Activated CD8-positive, alpha-beta memory T cell treated with anti-CD3 and anti-CD28 coated beads, Interleukin-2, amount 10 ng/mL, durations not matched to agents 7 days and 5 days (primary cell): ENCODE measurements around the gene COPG1. TPM values are rescaled to one million over a fixed set of nuclear protein-coding genes. Genes with fewer than 3 reads are reported as not detected.

Experiments used
- ATAC-seq: fragments of 150-1000 bp; cut with Tn5 transposase; one replicate; pipeline ENCODE4 v1.10.0; 2021; ENCODE audit warnings: moderate library complexity
- CTCF ChIA-PET: fragments of 350-600 bp; sonication (Branson Sonifier 250); formaldehyde crosslinking; loops from one replicate; lab custom pipeline; 2021; ENCODE audit warnings: antibody characterized with exemption; lab: Charles Lee
- DNase-seq: peaks from one replicate; pipeline ENCODE4 v3.0.0-alpha.2; 2020
- H3K27ac Mint-ChIP-seq: one replicate; pipeline ENCODE4 v1.8.0; 2021; ENCODE audit warnings: mild to moderate bottlenecking, mixed read lengths
- H3K27me3 Mint-ChIP-seq: one replicate; pipeline ENCODE4 v1.8.0; 2021; ENCODE audit warnings: mixed read lengths
- H3K36me3 Mint-ChIP-seq: one replicate; pipeline ENCODE4 v1.8.0; 2021; ENCODE audit warnings: mild to moderate bottlenecking, mixed read lengths
- H3K4me1 Mint-ChIP-seq: one replicate; pipeline ENCODE4 v1.8.0; 2021; ENCODE audit warnings: mixed read lengths
- H3K4me3 Mint-ChIP-seq: one replicate; pipeline ENCODE4 v1.8.0; 2021; ENCODE audit warnings: mild to moderate bottlenecking, moderate library complexity, mixed read lengths
- H3K9me3 Mint-ChIP-seq: one replicate; pipeline ENCODE4 v1.8.0; 2022; ENCODE audit warnings: low read depth, mixed read lengths
- total RNA-seq, 2 experiments: library from RNA; stranded (reverse); gene quantifications; one replicate each; pipeline ENCODE4 v1.2.3, GENCODE V29; 2021

The COPG1 gene
- total RNA-seq, 2 experiments from 2014 or later: 130 to 141 TPM

DNA sequence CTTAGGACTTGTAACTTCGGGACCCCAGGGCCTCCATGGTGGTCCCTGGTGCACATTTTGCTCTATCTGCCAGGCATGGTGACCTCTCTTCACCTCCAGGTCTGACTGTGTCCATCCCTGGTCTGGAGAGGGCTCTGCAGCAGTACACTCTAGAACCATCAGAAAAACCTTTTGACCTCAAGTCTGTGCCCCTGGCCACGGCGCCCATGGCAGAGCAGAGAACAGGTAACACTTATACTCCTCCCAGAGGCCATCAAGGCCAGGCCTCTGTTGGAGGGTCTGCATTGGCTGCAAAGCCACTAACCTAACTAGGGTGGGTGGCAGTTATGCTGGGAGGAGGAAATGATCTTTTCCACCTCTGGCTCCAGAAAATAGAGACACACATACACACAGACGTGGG is 19.0 kb downstream of the COPG1 start:
- CTCF ChIA-PET: no interaction called here
- ATAC-seq: no peak
- no peak overlapping the region for H3K4me3 Mint-ChIP-seq
- H3K9me3 Mint-ChIP-seq: no peaks in the 10 kb centered on the region
- H3K27me3 Mint-ChIP-seq: no peaks in the 10 kb centered on the region
- no peak for DNase-seq
- peaks cover 55% of the 10 kb centered on the region for H3K36me3 Mint-ChIP-seq
- H3K4me1 Mint-ChIP-seq: no peaks in the 10 kb centered on the region
- H3K27ac Mint-ChIP-seq: no peak overlapping the region

DNA sequence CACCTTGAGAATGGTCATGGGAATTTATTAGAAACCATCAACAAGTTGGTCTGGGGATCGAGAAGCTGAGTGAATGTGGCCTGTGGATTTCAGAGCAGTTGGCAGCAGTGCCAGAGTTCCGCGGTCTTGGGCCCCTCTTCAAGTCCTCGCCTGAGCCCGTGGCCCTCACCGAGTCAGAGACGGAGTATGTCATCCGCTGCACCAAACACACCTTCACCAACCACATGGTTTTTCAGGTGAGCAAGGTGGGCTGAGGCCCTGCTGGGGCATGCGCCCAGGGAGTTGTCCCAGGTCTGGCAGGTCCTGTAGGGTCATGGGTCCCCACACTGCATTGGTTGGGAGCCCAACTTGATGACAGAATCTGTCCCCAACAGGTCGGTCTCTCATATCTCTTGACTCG is 22.3 kb downstream of the COPG1 start:
- no peak overlapping the region for H3K4me3 Mint-ChIP-seq
- ATAC-seq: no peak
- H3K27ac Mint-ChIP-seq: no peak overlapping the region
- peaks cover 8% of the 10 kb centered on the region for H3K4me1 Mint-ChIP-seq
- CTCF ChIA-PET: no interaction called here
- no peak for DNase-seq
- H3K27me3 Mint-ChIP-seq: no peaks in the 10 kb centered on the region
- no peaks in the 10 kb centered on the region for H3K9me3 Mint-ChIP-seq
- H3K36me3 Mint-ChIP-seq: peaks cover 48% of the 10 kb centered on the region

DNA sequence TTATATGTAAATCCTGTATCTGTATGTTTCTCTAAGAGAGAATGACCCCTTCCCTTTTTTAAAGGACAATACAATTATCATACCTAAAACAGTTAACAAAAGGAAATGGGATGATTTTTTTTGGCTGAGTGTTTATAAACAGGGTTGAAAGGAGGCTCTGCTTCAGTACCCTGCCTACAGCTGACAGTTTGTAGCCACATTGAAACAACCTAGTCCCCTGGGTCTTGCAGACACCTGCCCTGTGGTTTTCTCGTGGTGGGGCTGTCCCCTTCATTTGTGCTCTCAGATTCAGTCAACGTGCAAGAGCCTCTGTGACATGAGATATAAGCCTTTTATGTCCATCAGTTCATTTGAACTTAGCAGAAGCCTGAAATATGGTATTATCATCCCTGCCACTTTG is 27.0 kb downstream of the COPG1 start:
- CTCF ChIA-PET: interaction anchor here (1.6 kb wide), 1 partner anchor 40 kb away, joined by 4 read pairs; a partner anchor contains a TSS
- no peak for ATAC-seq

DNA sequence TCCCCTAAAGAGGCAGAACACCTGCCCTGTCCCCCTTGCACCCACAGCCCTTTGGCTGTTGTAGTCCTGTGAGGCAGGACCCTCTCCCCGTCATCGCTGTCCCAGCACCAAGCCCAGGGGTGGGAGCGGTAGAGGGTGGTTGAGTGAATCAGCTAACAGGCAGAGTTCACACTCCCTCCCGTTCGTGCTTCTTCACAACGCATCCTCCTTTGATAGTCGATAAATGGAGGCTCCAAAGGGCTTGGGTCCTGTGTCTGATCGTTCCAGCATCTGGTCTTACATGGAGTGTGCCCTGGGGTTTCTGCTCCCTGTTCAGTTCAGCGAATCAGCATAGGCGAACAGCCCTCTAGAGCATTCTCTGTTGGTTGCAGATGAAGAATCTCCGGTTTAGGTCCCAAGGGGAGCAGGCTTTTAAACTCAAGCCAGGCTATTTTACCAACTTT is 28.4 kb downstream of the COPG1 start:
- CTCF ChIA-PET: interaction anchor here (1.7 to 2.0 kb wide), 2 partner anchors 26 to 224 kb away, joined by 4 to 5 read pairs; no protein-coding TSS in a partner anchor
- Mint-ChIP-seq H3K27ac (peak overlapping the region; percentile 84), H3K36me3 (peaks cover 35% of the 10 kb centered on the region), H3K27me3 (no peaks in the 10 kb centered on the region), H3K4me1 (peaks cover 48% of the 10 kb centered on the region), H3K9me3 (no peaks in the 10 kb centered on the region), H3K4me3 (peak overlapping the region; percentile 76)
- no peak for DNase-seq
- no peak for ATAC-seq

More for the DNA sequence above, 27.0 kb downstream of the COPG1 start:
- H3K36me3 Mint-ChIP-seq: peaks cover 38% of the 10 kb centered on the region
- peak overlapping the region; percentile 59 for H3K27ac Mint-ChIP-seq
- H3K27me3 Mint-ChIP-seq: no peaks in the 10 kb centered on the region
- peak; percentile 55 for DNase-seq
- no peak overlapping the region for H3K4me3 Mint-ChIP-seq
- no peaks in the 10 kb centered on the region for H3K9me3 Mint-ChIP-seq
- H3K4me1 Mint-ChIP-seq: peaks cover 35% of the 10 kb centered on the region

DNA sequence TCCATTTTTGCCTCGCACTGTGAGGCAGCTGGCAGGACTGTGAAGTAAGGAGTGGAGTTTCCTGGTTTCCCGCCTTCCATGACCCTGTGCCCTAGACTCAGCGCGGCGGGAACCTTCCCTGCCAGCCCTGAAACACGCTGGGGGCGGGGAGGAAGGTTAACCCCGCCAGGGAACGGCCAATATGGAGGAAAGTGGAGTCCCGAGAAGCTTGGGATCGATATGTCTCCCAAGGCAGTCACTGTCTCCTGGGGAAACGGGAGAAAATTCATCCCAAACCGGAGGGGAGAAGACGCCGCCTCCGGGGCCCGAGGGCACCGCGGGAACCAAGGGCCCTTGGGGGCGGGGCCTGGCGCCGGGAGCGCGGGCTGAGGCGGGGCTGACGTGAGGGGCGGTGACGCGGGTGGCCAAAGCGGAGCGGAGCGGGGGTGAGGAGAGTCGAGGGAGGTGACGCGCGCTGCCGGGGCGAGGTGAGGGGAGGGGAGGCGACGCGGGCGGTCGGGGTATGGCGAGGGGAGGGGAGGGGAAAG is 29.1 kb downstream of the COPG1 start, which contains the start of gene HMCES:
Gene HMCES (plus strand): TSS at position 432 of the 527 bp plus-strand sequence. CDS start 863 bp downstream, outside the sequence.
- CTCF ChIA-PET: interaction anchor here (1.2 to 2.4 kb wide), 4 partner anchors 26 to 262 kb away, joined by 3 to 10 read pairs (median 4); a partner anchor contains a TSS
- DNase-seq (peak; percentile 93), ATAC-seq (peak; percentile 93)
- Mint-ChIP-seq H3K4me1 (peaks cover 52% of the 10 kb centered on the region), H3K36me3 (peaks cover 38% of the 10 kb centered on the region), H3K27ac (peak within 1 kb of the TSS; percentile 96), H3K9me3 (no peaks in the 10 kb centered on the region), H3K4me3 (peak within 1 kb of the TSS; percentile 98), H3K27me3 (no peaks in the 10 kb centered on the region)

DNA sequence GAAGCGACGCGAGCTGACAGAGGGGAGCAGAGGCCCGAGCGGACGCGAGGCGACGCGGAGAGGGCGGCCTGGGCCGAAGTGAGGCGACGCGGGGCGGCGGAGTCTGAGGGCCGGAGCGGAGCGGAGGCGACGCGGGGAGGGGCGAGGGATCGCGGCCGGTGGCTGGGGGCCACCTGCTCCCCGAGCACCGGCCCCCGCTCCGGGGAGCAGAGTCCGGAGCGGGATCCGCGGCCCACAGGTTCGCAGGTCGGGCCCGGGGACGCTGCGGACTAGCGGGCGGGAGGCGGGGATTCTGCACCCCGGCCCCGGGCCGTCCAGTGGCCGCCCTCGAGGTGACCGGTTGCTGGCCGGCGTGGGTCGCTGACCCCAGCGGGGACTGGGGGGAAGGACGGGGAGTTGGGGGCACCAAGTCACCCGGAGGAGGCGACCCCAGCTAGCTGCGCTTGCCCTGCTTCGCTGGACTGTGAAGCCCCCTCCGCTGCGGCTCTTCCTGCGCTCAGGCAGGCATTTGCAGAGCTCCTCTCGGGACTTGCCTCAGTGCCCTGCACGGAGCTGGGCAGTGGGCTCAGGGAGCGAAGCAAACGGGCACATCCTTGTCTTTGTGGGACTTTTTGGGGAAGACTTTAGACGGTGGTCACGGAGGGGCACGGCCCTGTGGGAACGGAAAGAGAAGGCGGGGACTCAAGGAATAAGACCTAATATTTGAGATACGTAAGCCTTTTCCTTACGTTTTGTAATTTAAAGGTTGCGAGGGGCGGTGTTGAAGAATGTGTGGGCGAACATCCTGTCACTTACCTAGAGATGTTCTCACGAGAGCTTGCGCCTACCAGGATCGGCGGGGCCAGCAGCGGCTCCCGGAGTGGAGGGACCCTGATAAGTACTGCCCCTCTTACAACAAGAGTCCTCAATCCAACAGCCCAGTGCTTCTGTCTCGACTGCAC is 29.8 kb downstream of the COPG1 start:
- peak overlapping the region; percentile 96 for H3K27ac Mint-ChIP-seq
- no peaks in the 10 kb centered on the region for H3K9me3 Mint-ChIP-seq
- H3K36me3 Mint-ChIP-seq: peaks cover 38% of the 10 kb centered on the region

DNA sequence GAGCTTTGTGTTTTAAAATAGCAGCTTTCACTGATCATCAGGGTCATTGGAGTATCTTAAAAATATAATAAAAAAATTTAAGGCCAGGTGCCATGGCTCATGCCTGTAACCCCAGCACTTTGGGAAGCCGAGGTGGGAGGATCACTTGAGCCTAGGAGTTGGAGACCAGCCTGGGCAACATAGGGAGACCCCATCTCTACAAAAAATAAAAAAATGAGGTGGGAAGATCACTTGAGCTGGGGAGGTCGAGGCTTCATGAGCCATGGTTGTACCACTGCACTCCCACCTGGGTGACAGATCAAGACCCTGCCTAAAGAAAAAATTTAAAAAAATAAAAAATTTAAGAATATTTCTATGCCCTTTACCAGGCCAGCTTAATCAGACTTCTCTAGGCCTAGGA is 30.8 kb downstream of the COPG1 start:
- H3K9me3 Mint-ChIP-seq: no peaks in the 10 kb centered on the region
- peaks cover 52% of the 10 kb centered on the region for H3K4me1 Mint-ChIP-seq
- no peak overlapping the region for H3K4me3 Mint-ChIP-seq
- H3K27me3 Mint-ChIP-seq: no peaks in the 10 kb centered on the region
- DNase-seq (no peak), ATAC-seq (no peak)
- peaks cover 35% of the 10 kb centered on the region for H3K36me3 Mint-ChIP-seq
- CTCF ChIA-PET: interaction anchor here (0.6 to 2.4 kb wide), 7 partner anchors 9 to 309 kb away, joined by 3 to 10 read pairs (median 5); partner anchors contain the start of gene RAB43
- H3K27ac Mint-ChIP-seq: peak overlapping the region; percentile 96

More for the DNA sequence above, 29.8 kb downstream of the COPG1 start:
- peak; percentile 76 for DNase-seq
- peak; percentile 43 for ATAC-seq
- CTCF ChIA-PET: interaction anchor here (0.6 to 2.4 kb wide), 9 partner anchors 10 to 309 kb away, joined by 3 to 10 read pairs (median 5); partner anchors contain the start of gene RAB43
- Mint-ChIP-seq H3K27me3 (no peaks in the 10 kb centered on the region), H3K4me1 (peaks cover 52% of the 10 kb centered on the region), H3K4me3 (peak overlapping the region; percentile 98)

DNA sequence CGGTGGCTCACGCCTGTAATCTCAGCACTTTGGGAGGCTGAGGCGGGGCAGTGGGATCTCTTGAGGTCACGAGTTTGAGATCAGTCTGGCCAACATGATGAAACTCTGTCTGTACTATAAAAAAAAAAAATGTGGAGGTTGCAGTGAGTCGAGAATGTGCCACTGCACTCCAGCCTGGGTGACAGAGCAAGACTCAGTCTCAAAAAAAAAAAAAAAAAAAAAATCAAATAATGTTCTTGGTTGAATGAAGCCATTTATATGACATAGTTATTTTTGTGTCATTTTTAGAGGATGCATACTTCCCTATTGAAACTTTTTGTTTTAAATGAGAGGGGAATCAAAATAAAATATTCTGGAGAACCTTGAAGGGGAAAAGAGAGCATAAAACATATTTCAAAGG is 32.3 kb downstream of the COPG1 start:
- Mint-ChIP-seq H3K36me3 (peaks cover 29% of the 10 kb centered on the region), H3K9me3 (no peaks in the 10 kb centered on the region), H3K4me1 (peaks cover 44% of the 10 kb centered on the region), H3K4me3 (no peak overlapping the region), H3K27ac (peak overlapping the region; percentile 21), H3K27me3 (no peaks in the 10 kb centered on the region)
- CTCF ChIA-PET: interaction anchor here (3.8 kb wide), 1 partner anchor 35 kb away, joined by 21 read pairs; a partner anchor contains a TSS
- no peak for DNase-seq
- ATAC-seq: no peak

DNA sequence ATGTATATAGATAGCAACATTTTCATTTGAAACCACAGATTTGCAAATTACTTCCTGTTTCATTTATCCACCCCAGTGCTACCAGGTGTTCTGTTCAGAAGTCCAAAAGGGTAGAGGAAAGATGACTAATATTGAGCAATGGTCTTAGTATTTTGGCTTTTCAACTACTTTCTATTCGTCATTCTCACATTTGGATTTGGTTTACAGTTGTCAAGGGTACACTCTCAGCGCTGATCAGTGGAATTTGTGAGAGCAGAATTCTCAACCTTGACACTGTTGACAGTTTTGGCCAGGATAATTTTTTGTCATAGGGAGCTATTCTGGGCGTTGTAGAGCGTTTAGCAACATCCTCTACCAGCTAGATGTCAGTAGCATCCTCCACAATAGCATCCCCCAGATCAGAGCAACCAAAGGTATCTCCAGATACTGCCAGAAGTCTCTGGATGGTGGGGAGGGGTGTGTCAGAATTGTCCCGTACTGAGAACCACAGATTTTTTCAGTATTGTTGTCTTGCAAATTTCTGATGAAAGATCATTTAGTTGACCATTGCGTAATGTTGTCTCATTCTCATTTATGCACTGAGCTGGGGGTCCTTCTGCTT is 33.4 kb downstream of the COPG1 start:
- CTCF ChIA-PET: interaction anchor here (1.1 to 3.8 kb wide), 5 partner anchors 29 to 121 kb away, joined by 3 to 21 read pairs (median 5); a partner anchor contains a TSS
- Mint-ChIP-seq H3K9me3 (no peaks in the 10 kb centered on the region), H3K4me1 (peaks cover 38% of the 10 kb centered on the region), H3K27ac (peak overlapping the region; percentile 61), H3K27me3 (no peaks in the 10 kb centered on the region), H3K4me3 (no peak overlapping the region), H3K36me3 (peaks cover 22% of the 10 kb centered on the region)
- DNase-seq (no peak), ATAC-seq (peak; percentile 20)

DNA sequence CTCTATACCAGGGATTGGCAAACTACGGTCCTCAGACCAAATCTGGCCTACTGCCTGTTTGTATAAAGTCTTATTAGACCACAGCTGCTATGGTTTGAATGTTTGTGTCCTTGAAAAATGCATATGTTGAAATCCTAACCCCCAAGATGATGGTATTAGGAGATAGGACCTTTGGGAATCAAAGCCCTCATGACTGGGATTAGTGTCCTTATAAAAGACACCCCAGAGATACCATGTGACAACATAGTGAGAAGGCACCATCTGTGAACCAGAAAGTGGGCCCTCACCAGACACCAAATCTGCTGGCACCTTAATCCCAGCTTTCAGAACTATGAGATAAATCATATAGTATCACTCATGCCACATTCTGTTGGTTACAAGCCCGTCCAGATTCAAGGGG is 36.7 kb downstream of the COPG1 start:
- CTCF ChIA-PET: no interaction called here

DNA sequence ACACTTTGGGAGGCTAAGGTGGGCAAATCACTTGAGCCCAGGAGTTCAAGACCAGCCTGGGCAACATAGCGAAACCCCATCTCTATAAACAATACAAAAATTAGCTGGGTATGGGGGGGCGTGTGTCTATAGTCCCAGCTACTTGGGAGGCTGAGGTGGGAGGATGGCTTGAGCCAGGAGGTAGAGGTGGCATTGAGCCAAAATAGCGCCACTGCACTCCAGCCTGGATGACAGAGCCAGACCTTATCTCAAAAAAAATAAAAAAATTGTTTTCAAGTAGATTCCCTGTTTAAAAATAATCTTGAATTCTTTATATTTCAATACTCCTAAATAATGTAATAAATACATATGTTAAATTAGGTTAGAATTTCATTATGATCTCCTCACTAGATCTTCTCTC is 39.0 kb downstream of the COPG1 start:
- no peak overlapping the region for H3K27ac Mint-ChIP-seq
- no peak overlapping the region for H3K4me3 Mint-ChIP-seq
- H3K9me3 Mint-ChIP-seq: no peaks in the 10 kb centered on the region
- no peaks in the 10 kb centered on the region for H3K27me3 Mint-ChIP-seq
- CTCF ChIA-PET: interaction anchor here (1.3 to 2.1 kb wide), 3 partner anchors 9 to 28 kb away, joined by 3 to 8 read pairs (median 4); a partner anchor contains a TSS
- H3K36me3 Mint-ChIP-seq: peaks cover 19% of the 10 kb centered on the region
- DNase-seq (no peak), ATAC-seq (no peak)
- H3K4me1 Mint-ChIP-seq: no peaks in the 10 kb centered on the region

More for the DNA sequence above, 36.7 kb downstream of the COPG1 start:
- no peak for DNase-seq
- Mint-ChIP-seq H3K9me3 (no peaks in the 10 kb centered on the region), H3K27ac (no peak overlapping the region), H3K4me1 (peaks cover 19% of the 10 kb centered on the region), H3K36me3 (peaks cover 17% of the 10 kb centered on the region), H3K4me3 (no peak overlapping the region), H3K27me3 (no peaks in the 10 kb centered on the region)
- no peak for ATAC-seq

DNA sequence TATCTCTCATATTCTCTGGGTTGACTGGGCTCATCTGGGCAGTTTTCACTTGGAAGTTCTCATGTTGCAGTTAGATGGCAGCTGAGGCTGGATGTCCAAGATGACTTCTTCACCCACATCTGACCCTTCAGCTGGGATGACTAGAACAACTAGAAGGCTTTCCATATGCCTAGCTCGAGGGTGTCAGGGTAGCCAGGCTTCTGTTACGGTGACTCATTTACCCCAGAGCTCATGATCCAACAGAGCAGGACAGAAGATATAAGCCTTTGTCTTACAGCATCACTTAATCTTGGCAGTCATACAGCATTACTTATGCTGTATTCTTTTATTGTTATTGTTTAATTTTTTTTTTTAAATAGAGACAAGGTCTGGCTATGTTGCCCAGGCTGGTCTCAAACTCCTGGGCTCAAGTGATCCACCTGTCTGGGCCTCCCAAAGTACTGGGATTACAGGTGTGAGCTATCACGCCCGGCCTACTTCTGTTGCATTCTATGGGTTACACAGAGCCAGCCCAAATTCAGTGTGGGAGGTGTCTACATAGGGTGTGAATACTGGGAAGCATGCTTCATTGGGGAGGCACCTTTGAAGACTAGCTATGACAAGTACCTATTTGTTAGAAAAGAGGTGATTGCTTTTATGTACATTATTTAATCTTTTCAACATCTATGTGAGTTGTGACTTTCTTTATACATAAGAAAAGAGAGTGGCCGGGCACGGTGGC is 40.0 kb downstream of the COPG1 start:
- ATAC-seq (no peak), DNase-seq (no peak)
- CTCF ChIA-PET: interaction anchor here (1.3 to 2.1 kb wide), 3 partner anchors 8 to 27 kb away, joined by 3 to 8 read pairs (median 4); a partner anchor contains a TSS
- Mint-ChIP-seq H3K9me3 (no peaks in the 10 kb centered on the region), H3K27ac (no peak overlapping the region), H3K4me3 (no peak overlapping the region), H3K4me1 (no peaks in the 10 kb centered on the region), H3K36me3 (peaks cover 21% of the 10 kb centered on the region), H3K27me3 (no peaks in the 10 kb centered on the region)
